Measurements from ENCODE around the gene PPARGC1A.

The PPARGC1A gene

GRCh38 chr4:23782778-23783437, 106.9 kb downstream of the PPARGC1A start:
- H3K27me3 ChIP-seq (ENCODE audit: control insufficient read depth in 5 of 5, insufficient read depth in 4 of 5, low read length in 5 of 5): no peaks in the 10 kb centered on the region
- H3K4me1 ChIP-seq (ENCODE audit: control insufficient read depth in 5 of 5, insufficient read depth in 5 of 5, low read length in 5 of 5): peaks cover 0 to 3% (median 0%) of the 10 kb centered on the region in 5 donors
- H3K27ac ChIP-seq (ENCODE audit: low read depth, low read length): no peak overlapping the region
- no peak overlapping the region for H3K4me3 ChIP-seq (ENCODE audit: low read depth in 1 of 5, low read length in 5 of 5)
- no peak overlapping the region for H3K9ac ChIP-seq (ENCODE audit: low read length in 5 of 5)
- H3K9me3 ChIP-seq (ENCODE audit: control insufficient read depth in 5 of 5, low read length in 5 of 5): peaks cover 0 to 3% (median 0%) of the 10 kb centered on the region in 5 donors
- H3K36me3 ChIP-seq (ENCODE audit: control insufficient read depth in 5 of 5, insufficient read depth in 5 of 5, low read length in 5 of 5): no peaks in the 10 kb centered on the region

- peaks cover 0 to 3% (median 0%) of the 10 kb centered on the region in 5 donors for H3K9me3 ChIP-seq (ENCODE audit: control insufficient read depth in 5 of 5, low read length in 5 of 5)
- no peaks in the 10 kb centered on the region for H3K36me3 ChIP-seq (ENCODE audit: control insufficient read depth in 5 of 5, insufficient read depth in 5 of 5, low read length in 5 of 5)
- no peak overlapping the region for H3K27ac ChIP-seq (ENCODE audit: low read depth, low read length)
- H3K4me1 ChIP-seq (ENCODE audit: control insufficient read depth in 5 of 5, insufficient read depth in 5 of 5, low read length in 5 of 5): peaks cover 0 to 3% (median 0%) of the 10 kb centered on the region in 5 donors
- no peaks in the 10 kb centered on the region for H3K27me3 ChIP-seq (ENCODE audit: control insufficient read depth in 5 of 5, insufficient read depth in 4 of 5, low read length in 5 of 5)
- H3K4me3 ChIP-seq (ENCODE audit: low read depth in 1 of 5, low read length in 5 of 5): no peak overlapping the region
- no peak overlapping the region for H3K9ac ChIP-seq (ENCODE audit: low read length in 5 of 5)
Observed at GRCh38 chr4:23779839-23780238, 110.0 kb downstream of the PPARGC1A start.

GRCh38 chr4:23779422-23779821, 110.4 kb downstream of the PPARGC1A start:
- peaks cover 0 to 3% (median 0%) of the 10 kb centered on the region in 5 donors for H3K4me1 ChIP-seq (ENCODE audit: control insufficient read depth in 5 of 5, insufficient read depth in 5 of 5, low read length in 5 of 5)
- no peak overlapping the region for H3K4me3 ChIP-seq (ENCODE audit: low read depth in 1 of 5, low read length in 5 of 5)
- H3K27me3 ChIP-seq (ENCODE audit: control insufficient read depth in 5 of 5, insufficient read depth in 4 of 5, low read length in 5 of 5): no peaks in the 10 kb centered on the region
- H3K9ac ChIP-seq (ENCODE audit: low read length in 5 of 5): no peak overlapping the region
- no peaks in the 10 kb centered on the region for H3K36me3 ChIP-seq (ENCODE audit: control insufficient read depth in 5 of 5, insufficient read depth in 5 of 5, low read length in 5 of 5)
- H3K9me3 ChIP-seq (ENCODE audit: control insufficient read depth in 5 of 5, low read length in 5 of 5): peaks cover 0 to 3% (median 0%) of the 10 kb centered on the region in 5 donors
- H3K27ac ChIP-seq (ENCODE audit: low read depth, low read length): no peak overlapping the region

GRCh38 chr4:23775694-23776093, 114.2 kb downstream of the PPARGC1A start:
- no peak overlapping the region for H3K4me3 ChIP-seq (ENCODE audit: low read depth in 1 of 5, low read length in 5 of 5)

GRCh38 chr4:23774909-23775308, 114.9 kb downstream of the PPARGC1A start:
- H3K9ac ChIP-seq (ENCODE audit: low read length in 5 of 5): no peak overlapping the region
- no peaks in the 10 kb centered on the region for H3K4me1 ChIP-seq (ENCODE audit: control insufficient read depth in 5 of 5, insufficient read depth in 5 of 5, low read length in 5 of 5)
- no peaks in the 10 kb centered on the region for H3K27me3 ChIP-seq (ENCODE audit: control insufficient read depth in 5 of 5, insufficient read depth in 4 of 5, low read length in 5 of 5)
- H3K4me3 ChIP-seq (ENCODE audit: low read depth in 1 of 5, low read length in 5 of 5): no peak overlapping the region
- H3K36me3 ChIP-seq (ENCODE audit: control insufficient read depth in 5 of 5, insufficient read depth in 5 of 5, low read length in 5 of 5): no peaks in the 10 kb centered on the region
- H3K9me3 ChIP-seq (ENCODE audit: control insufficient read depth in 5 of 5, low read length in 5 of 5): no peaks in the 10 kb centered on the region
- no peak overlapping the region for H3K27ac ChIP-seq (ENCODE audit: low read depth, low read length)

More at GRCh38 chr4:23775694-23776093, 114.2 kb downstream of the PPARGC1A start:
- no peaks in the 10 kb centered on the region for H3K36me3 ChIP-seq (ENCODE audit: control insufficient read depth in 5 of 5, insufficient read depth in 5 of 5, low read length in 5 of 5)
- no peaks in the 10 kb centered on the region for H3K9me3 ChIP-seq (ENCODE audit: control insufficient read depth in 5 of 5, low read length in 5 of 5)
- no peak overlapping the region for H3K27ac ChIP-seq (ENCODE audit: low read depth, low read length)
- no peak overlapping the region for H3K9ac ChIP-seq (ENCODE audit: low read length in 5 of 5)
- no peaks in the 10 kb centered on the region for H3K27me3 ChIP-seq (ENCODE audit: control insufficient read depth in 5 of 5, insufficient read depth in 4 of 5, low read length in 5 of 5)
- H3K4me1 ChIP-seq (ENCODE audit: control insufficient read depth in 5 of 5, insufficient read depth in 5 of 5, low read length in 5 of 5): no peaks in the 10 kb centered on the region

GRCh38 chr4:23773884-23774636, 115.8 kb downstream of the PPARGC1A start:
- no peaks in the 10 kb centered on the region for H3K27me3 ChIP-seq (ENCODE audit: control insufficient read depth in 5 of 5, insufficient read depth in 4 of 5, low read length in 5 of 5)
- H3K36me3 ChIP-seq (ENCODE audit: control insufficient read depth in 5 of 5, insufficient read depth in 5 of 5, low read length in 5 of 5): no peaks in the 10 kb centered on the region
- no peak overlapping the region for H3K4me3 ChIP-seq (ENCODE audit: low read depth in 1 of 5, low read length in 5 of 5)
- no peaks in the 10 kb centered on the region for H3K9me3 ChIP-seq (ENCODE audit: control insufficient read depth in 5 of 5, low read length in 5 of 5)
- no peak overlapping the region for H3K9ac ChIP-seq (ENCODE audit: low read length in 5 of 5)
- H3K4me1 ChIP-seq (ENCODE audit: control insufficient read depth in 5 of 5, insufficient read depth in 5 of 5, low read length in 5 of 5): no peaks in the 10 kb centered on the region
- no peak overlapping the region for H3K27ac ChIP-seq (ENCODE audit: low read depth, low read length)

GRCh38 chr4:23770011-23770410, 119.8 kb downstream of the PPARGC1A start:
- Histone ChIP-seq H3K4me3 (ENCODE audit: low read depth in 1 of 5, low read length in 5 of 5) (no peak overlapping the region), H3K9me3 (ENCODE audit: control insufficient read depth in 5 of 5, low read length in 5 of 5) (no peaks in the 10 kb centered on the region), H3K4me1 (ENCODE audit: control insufficient read depth in 5 of 5, insufficient read depth in 5 of 5, low read length in 5 of 5) (peaks cover 0 to 5% (median 0%) of the 10 kb centered on the region in 5 donors), H3K9ac (ENCODE audit: low read length in 5 of 5) (no peak overlapping the region), H3K27me3 (ENCODE audit: control insufficient read depth in 5 of 5, insufficient read depth in 4 of 5, low read length in 5 of 5) (no peaks in the 10 kb centered on the region), H3K36me3 (ENCODE audit: control insufficient read depth in 5 of 5, insufficient read depth in 5 of 5, low read length in 5 of 5) (no peaks in the 10 kb centered on the region), H3K27ac (ENCODE audit: low read depth, low read length) (no peak overlapping the region)

GRCh38 chr4:23769406-23769805, 120.4 kb downstream of the PPARGC1A start:
- Histone ChIP-seq H3K9ac (ENCODE audit: low read length in 5 of 5) (no peak overlapping the region), H3K27ac (ENCODE audit: low read depth, low read length) (no peak overlapping the region)

GRCh38 chr4:23768541-23768940, 121.3 kb downstream of the PPARGC1A start:
- H3K27ac ChIP-seq (ENCODE audit: low read depth, low read length): no peak overlapping the region
- H3K9me3 ChIP-seq (ENCODE audit: control insufficient read depth in 5 of 5, low read length in 5 of 5): no peaks in the 10 kb centered on the region
- no peak overlapping the region for H3K9ac ChIP-seq (ENCODE audit: low read length in 5 of 5)
- H3K36me3 ChIP-seq (ENCODE audit: control insufficient read depth in 5 of 5, insufficient read depth in 5 of 5, low read length in 5 of 5): no peaks in the 10 kb centered on the region
- no peak overlapping the region for H3K4me3 ChIP-seq (ENCODE audit: low read depth in 1 of 5, low read length in 5 of 5)
- H3K4me1 ChIP-seq (ENCODE audit: control insufficient read depth in 5 of 5, insufficient read depth in 5 of 5, low read length in 5 of 5): peaks cover 0 to 5% (median 0%) of the 10 kb centered on the region in 5 donors
- no peaks in the 10 kb centered on the region for H3K27me3 ChIP-seq (ENCODE audit: control insufficient read depth in 5 of 5, insufficient read depth in 4 of 5, low read length in 5 of 5)

More at GRCh38 chr4:23769406-23769805, 120.4 kb downstream of the PPARGC1A start:
- H3K4me3 ChIP-seq (ENCODE audit: low read depth in 1 of 5, low read length in 5 of 5): no peak overlapping the region
- H3K9me3 ChIP-seq (ENCODE audit: control insufficient read depth in 5 of 5, low read length in 5 of 5): no peaks in the 10 kb centered on the region
- H3K27me3 ChIP-seq (ENCODE audit: control insufficient read depth in 5 of 5, insufficient read depth in 4 of 5, low read length in 5 of 5): no peaks in the 10 kb centered on the region
- peaks cover 0 to 5% (median 0%) of the 10 kb centered on the region in 5 donors for H3K4me1 ChIP-seq (ENCODE audit: control insufficient read depth in 5 of 5, insufficient read depth in 5 of 5, low read length in 5 of 5)
- no peaks in the 10 kb centered on the region for H3K36me3 ChIP-seq (ENCODE audit: control insufficient read depth in 5 of 5, insufficient read depth in 5 of 5, low read length in 5 of 5)

- no peaks in the 10 kb centered on the region for H3K36me3 ChIP-seq (ENCODE audit: control insufficient read depth in 5 of 5, insufficient read depth in 5 of 5, low read length in 5 of 5)
- peaks cover 0 to 5% (median 0%) of the 10 kb centered on the region in 5 donors for H3K4me1 ChIP-seq (ENCODE audit: control insufficient read depth in 5 of 5, insufficient read depth in 5 of 5, low read length in 5 of 5)
- H3K9ac ChIP-seq (ENCODE audit: low read length in 5 of 5): no peak overlapping the region
- H3K27me3 ChIP-seq (ENCODE audit: control insufficient read depth in 5 of 5, insufficient read depth in 4 of 5, low read length in 5 of 5): no peaks in the 10 kb centered on the region
- H3K9me3 ChIP-seq (ENCODE audit: control insufficient read depth in 5 of 5, low read length in 5 of 5): no peaks in the 10 kb centered on the region
- no peak overlapping the region for H3K4me3 ChIP-seq (ENCODE audit: low read depth in 1 of 5, low read length in 5 of 5)
- no peak overlapping the region for H3K27ac ChIP-seq (ENCODE audit: low read depth, low read length)
Observed at GRCh38 chr4:23766344-23766743, 123.5 kb downstream of the PPARGC1A start.

Measured in subcutaneous abdominal adipose tissue (tissue), 5 donors.